ENCODE measurements around the gene KANSL1L. TPM values are rescaled to one million over a fixed set of nuclear protein-coding genes. Genes with fewer than 3 reads are reported as not detected.

KANSL1L gene
- total RNA-seq, 1 donor, result 38.0 TPM

DNA sequence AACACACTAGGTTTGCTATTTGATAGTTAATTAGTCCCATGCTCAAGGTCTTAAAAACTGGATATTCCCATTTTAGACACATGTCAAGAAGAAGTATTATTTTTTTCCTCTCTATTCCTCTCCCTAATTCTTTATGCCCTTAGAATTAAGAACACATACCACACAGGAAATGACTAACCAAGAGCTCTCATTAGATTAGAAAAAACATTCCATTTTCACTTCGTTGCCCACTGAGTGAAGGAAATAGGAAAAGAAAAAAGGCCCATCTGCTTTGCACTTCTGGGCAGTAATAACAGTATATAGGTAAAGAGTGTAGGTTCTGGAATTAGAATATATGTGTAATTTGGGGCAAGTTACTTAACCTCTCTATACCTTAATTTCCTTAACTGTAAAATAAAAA, 27.1 kb upstream of the KANSL1L start:
- H3K4me2 ChIP-seq (ENCODE audit: insufficient read depth, low read length), result no peak overlapping the region
- DNase-seq (ENCODE audit: insufficient read length, low spot score, missing footprints), result no peak

DNA sequence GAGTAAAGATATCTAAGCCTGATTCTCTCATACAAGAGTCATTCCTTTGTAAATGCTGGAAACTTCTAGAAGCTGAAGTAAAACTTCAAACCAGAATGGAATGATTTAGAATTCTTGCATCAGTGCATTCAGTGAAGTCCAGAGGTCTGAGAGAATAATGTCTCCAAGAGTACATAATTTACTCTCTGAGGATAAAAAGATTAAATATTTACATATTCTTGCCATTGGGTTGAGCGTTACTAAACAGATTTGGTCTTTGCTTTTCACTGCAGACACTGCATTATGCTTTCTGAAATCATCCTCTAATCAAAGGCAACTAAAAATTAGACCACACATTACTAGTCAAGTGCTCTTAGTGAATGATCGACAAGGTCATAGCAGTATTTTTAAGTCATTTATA, 26.5 kb upstream of the KANSL1L start:
- TF ChIP-seq, protein P1, sequence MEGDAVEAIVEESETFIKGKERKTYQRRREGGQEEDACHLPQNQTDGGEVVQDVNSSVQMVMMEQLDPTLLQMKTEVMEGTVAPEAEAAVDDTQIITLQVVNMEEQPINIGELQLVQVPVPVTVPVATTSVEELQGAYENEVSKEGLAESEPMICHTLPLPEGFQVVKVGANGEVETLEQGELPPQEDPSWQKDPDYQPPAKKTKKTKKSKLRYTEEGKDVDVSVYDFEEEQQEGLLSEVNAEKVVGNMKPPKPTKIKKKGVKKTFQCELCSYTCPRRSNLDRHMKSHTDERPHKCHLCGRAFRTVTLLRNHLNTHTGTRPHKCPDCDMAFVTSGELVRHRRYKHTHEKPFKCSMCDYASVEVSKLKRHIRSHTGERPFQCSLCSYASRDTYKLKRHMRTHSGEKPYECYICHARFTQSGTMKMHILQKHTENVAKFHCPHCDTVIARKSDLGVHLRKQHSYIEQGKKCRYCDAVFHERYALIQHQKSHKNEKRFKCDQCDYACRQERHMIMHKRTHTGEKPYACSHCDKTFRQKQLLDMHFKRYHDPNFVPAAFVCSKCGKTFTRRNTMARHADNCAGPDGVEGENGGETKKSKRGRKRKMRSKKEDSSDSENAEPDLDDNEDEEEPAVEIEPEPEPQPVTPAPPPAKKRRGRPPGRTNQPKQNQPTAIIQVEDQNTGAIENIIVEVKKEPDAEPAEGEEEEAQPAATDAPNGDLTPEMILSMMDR (IDR thresholded peaks at IDR 0.05; ENCODE audit: extremely low read depth, low read depth, low read length), result no peak
- H3K79me2 ChIP-seq (ENCODE audit: insufficient read depth, low read length), result no peaks in the 10 kb centered on the region
- no peak overlapping the region for H3K4me3 ChIP-seq (ENCODE audit: insufficient read depth, low read length)
- peaks cover 2% of the 10 kb centered on the region for H3K4me1 ChIP-seq (ENCODE audit: insufficient read depth, low read length)
- H3K27me3 ChIP-seq (ENCODE audit: insufficient read depth, low read length), result peaks cover 5% of the 10 kb centered on the region
- H2AFZ ChIP-seq (ENCODE audit: low read length), result no peak overlapping the region
- no peaks in the 10 kb centered on the region for H3K9me3 ChIP-seq (ENCODE audit: low read depth, low read length)
- no peak for DNase-seq (ENCODE audit: insufficient read length, low spot score, missing footprints)
- no peak overlapping the region for H3K4me2 ChIP-seq (ENCODE audit: insufficient read depth, low read length)
- no peaks in the 10 kb centered on the region for H3K36me3 ChIP-seq (ENCODE audit: insufficient read depth, low read length)
- H4K20me1 ChIP-seq (ENCODE audit: insufficient read depth, low read length), result no peaks in the 10 kb centered on the region
- H3K27ac ChIP-seq (ENCODE audit: low read depth, low read length), result no peak overlapping the region

More for the DNA sequence above, 27.1 kb upstream of the KANSL1L start:
- Histone ChIP-seq H3K79me2 (ENCODE audit: insufficient read depth, low read length) (no peaks in the 10 kb centered on the region), H3K4me3 (ENCODE audit: insufficient read depth, low read length) (no peak overlapping the region), H3K27me3 (ENCODE audit: insufficient read depth, low read length) (peaks cover 5% of the 10 kb centered on the region), H2AFZ (ENCODE audit: low read length) (no peak overlapping the region), H3K27ac (ENCODE audit: low read depth, low read length) (no peak overlapping the region), H3K36me3 (ENCODE audit: insufficient read depth, low read length) (no peaks in the 10 kb centered on the region), H3K4me1 (ENCODE audit: insufficient read depth, low read length) (peaks cover 2% of the 10 kb centered on the region), H4K20me1 (ENCODE audit: insufficient read depth, low read length) (no peaks in the 10 kb centered on the region), H3K9me3 (ENCODE audit: low read depth, low read length) (no peaks in the 10 kb centered on the region)
- TF ChIP-seq, protein P1 (IDR thresholded peaks at IDR 0.05; ENCODE audit: extremely low read depth, low read depth, low read length), result no peak

DNA sequence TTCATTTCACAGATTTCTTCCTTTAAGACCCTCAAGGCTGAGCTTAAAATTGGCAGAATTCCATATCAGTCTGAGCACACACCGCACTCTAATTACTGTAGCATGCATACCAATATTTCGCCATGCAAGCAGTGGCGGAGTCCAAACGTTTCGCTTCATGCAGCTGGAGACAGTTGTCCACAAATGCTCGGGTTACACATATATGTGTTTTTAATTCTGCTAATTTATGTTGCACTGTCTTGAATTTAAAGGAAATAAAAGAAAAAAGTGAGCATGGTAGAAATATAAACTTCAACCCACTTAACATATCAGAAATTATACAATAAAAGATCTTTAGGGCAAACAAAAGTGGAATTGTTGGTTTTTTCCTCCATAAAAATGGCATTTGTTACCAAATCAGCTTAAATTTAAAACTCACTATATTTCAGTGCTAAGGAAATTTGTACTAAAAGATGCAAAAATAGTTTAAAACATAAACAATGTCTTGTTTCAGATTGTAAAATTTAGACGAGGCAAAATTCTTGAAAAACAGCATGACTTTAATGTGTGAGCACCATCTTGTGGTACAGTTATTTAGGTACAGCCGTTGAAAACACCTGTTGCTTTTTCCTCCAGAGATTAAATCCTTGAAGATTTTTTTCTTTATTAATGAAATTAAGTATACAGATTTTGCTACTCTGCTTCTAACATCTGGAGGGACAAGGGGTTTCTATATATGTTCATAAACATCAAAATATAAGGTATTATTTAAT, 24.1 kb upstream of the KANSL1L start:
- peak overlapping the region; percentile 41 for H3K4me3 ChIP-seq (ENCODE audit: insufficient read depth, low read length)
- DNase-seq (ENCODE audit: insufficient read length, low spot score, missing footprints), result no peak
- TF ChIP-seq, protein P1 (IDR thresholded peaks at IDR 0.05; ENCODE audit: extremely low read depth, low read depth, low read length), result peak; percentile 66

DNA sequence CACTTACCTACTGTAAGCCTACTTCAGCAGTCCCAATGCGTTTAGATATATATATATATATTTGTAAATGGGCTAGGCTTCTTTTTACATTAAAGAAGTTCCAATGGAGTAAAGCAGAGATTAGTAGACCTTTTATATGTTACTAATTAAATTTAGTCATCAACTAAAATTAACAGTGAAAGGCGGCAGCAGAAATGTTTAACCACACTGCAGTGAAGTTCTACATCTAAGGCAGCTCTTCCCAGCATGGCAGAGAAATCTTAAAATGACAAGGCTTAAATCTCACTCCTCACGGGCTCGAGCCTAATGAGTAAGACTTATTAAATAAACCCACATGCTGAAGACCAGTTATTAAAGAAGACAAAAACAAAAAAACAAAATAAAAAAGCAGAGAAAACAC, 19.1 kb upstream of the KANSL1L start:
- H3K4me3 ChIP-seq (ENCODE audit: insufficient read depth, low read length), result no peak overlapping the region
- no peak overlapping the region for H3K27ac ChIP-seq (ENCODE audit: low read depth, low read length)
- H4K20me1 ChIP-seq (ENCODE audit: insufficient read depth, low read length), result no peaks in the 10 kb centered on the region
- TF ChIP-seq, protein P1 (IDR thresholded peaks at IDR 0.05; ENCODE audit: extremely low read depth, low read depth, low read length), result no peak
- H3K36me3 ChIP-seq (ENCODE audit: insufficient read depth, low read length), result no peaks in the 10 kb centered on the region
- H3K79me2 ChIP-seq (ENCODE audit: insufficient read depth, low read length), result no peaks in the 10 kb centered on the region
- no peaks in the 10 kb centered on the region for H3K27me3 ChIP-seq (ENCODE audit: insufficient read depth, low read length)
- no peak overlapping the region for H2AFZ ChIP-seq (ENCODE audit: low read length)
- H3K9me3 ChIP-seq (ENCODE audit: low read depth, low read length), result no peaks in the 10 kb centered on the region
- no peaks in the 10 kb centered on the region for H3K4me1 ChIP-seq (ENCODE audit: insufficient read depth, low read length)
- DNase-seq (ENCODE audit: insufficient read length, low spot score, missing footprints), result no peak
- H3K4me2 ChIP-seq (ENCODE audit: insufficient read depth, low read length), result no peak overlapping the region

More for the DNA sequence above, 24.1 kb upstream of the KANSL1L start:
- Histone ChIP-seq H3K79me2 (ENCODE audit: insufficient read depth, low read length) (no peaks in the 10 kb centered on the region), H3K9me3 (ENCODE audit: low read depth, low read length) (no peaks in the 10 kb centered on the region), H3K4me1 (ENCODE audit: insufficient read depth, low read length) (peaks cover 2% of the 10 kb centered on the region), H2AFZ (ENCODE audit: low read length) (no peak overlapping the region), H3K27ac (ENCODE audit: low read depth, low read length) (no peak overlapping the region), H3K36me3 (ENCODE audit: insufficient read depth, low read length) (no peaks in the 10 kb centered on the region), H3K4me2 (ENCODE audit: insufficient read depth, low read length) (peak overlapping the region; percentile 64), H4K20me1 (ENCODE audit: insufficient read depth, low read length) (no peaks in the 10 kb centered on the region), H3K27me3 (ENCODE audit: insufficient read depth, low read length) (peaks cover 5% of the 10 kb centered on the region)

Data from osteoblast (primary cell).